Measurements from ENCODE around the gene STAC3.

DNA sequence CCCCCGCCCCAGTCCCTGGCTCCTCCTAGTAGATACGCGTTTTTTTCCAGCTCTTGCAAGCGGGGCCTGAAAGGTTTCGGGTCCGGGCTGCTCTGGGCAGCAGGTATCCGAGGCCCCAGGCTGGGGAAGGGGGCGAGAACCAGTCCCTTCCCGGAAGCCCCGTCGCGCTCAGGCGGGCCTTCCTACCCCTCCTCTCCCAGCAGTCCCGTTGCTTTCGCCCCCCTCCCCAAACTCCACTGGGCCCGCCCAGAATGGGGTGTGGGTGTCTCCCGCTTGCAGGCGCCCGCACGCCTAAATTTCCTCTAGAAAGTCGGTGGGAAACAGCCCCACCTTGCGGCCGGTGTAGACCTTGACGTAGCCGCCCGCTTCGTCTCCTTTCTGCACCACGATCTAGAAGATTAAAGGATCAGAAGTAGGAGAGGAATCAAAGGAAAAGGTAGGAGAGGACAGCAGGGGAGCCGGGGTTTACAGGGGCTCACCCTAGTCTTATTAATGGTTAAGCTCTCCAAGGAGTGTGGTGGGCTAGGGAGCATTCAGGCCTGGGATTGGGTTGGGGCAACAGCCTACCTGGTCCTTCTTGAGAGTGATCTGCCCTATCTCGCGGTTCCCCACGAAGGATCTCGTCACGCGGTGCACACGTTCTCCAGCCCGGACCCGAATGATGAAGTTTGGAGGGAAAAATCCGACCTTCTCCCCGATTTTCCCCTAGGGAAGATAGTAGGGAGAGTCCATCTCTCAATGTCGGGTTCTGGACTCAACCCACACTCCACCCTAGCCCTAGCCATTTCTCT is 7.3 kb downstream of the STAC3 start:
- TF ChIP-seq CTCF (IDR thresholded peaks at IDR 0.05 in 4 of 5, conservative IDR thresholded peaks at IDR 0.05 in 1 of 5) (peak; percentile 19 to 68 (median 67)), POLR2A (IDR thresholded peaks at IDR 0.05) (no peak)
